Measurements from ENCODE around the gene KDM5B. TPM values are rescaled to one million over a fixed set of nuclear protein-coding genes. Genes with fewer than 3 reads are reported as not detected.

The KDM5B gene
- total RNA-seq, 1 experiment from 2014 or later = 44.4 TPM

- no peak for DNase-seq (ENCODE audit: low read depth)
These were observed 122.6 kb downstream of the KDM5B start for GRCh38 chr1:202685641-202686040.

- peak; percentile 44 for DNase-seq (ENCODE audit: low read depth)
These were observed 123.5 kb downstream of the KDM5B start for GRCh38 chr1:202684716-202685115.

- no peak for DNase-seq (ENCODE audit: low read depth)
These were observed 125.2 kb downstream of the KDM5B start for GRCh38 chr1:202683029-202683428.

GRCh38 chr1:202682477-202682876 lies 125.7 kb downstream of the KDM5B start:
- no peak for DNase-seq (ENCODE audit: low read depth)

GRCh38 chr1:202681736-202682420 lies 126.3 kb downstream of the KDM5B start:
- no peak for DNase-seq (ENCODE audit: low read depth)

- no peak for DNase-seq (ENCODE audit: low read depth)
These were observed 127.5 kb downstream of the KDM5B start for GRCh38 chr1:202680586-202681352.

- DNase-seq (ENCODE audit: low read depth) = no peak
These were observed 128.6 kb downstream of the KDM5B start for GRCh38 chr1:202679406-202680177.

GRCh38 chr1:202677433-202677832 lies 130.8 kb downstream of the KDM5B start:
- no peak for DNase-seq (ENCODE audit: low read depth)

Other genes with a start within 250 kb of the KDM5B start
- under 0.01 TPM in 1 of 2 replicates, not detected in the other for gene SYT2, start 98.0 kb downstream of the KDM5B start, total RNA-seq (2014; rRNA removed; shearing (Covaris generic))
- not detected in 2 replicates for gene PCAT6, start 2.5 kb upstream of the KDM5B start, total RNA-seq (2014; rRNA removed; shearing (Covaris generic))
- gene RABIF, start 80.7 kb upstream of the KDM5B start, total RNA-seq (2014; rRNA removed; shearing (Covaris generic)) = 5.8 and 5.9 TPM in 2 replicates
- gene KLHL12, start 118.8 kb upstream of the KDM5B start, total RNA-seq (2014; rRNA removed; shearing (Covaris generic)) = 22.4 and 34.8 TPM in 2 replicates
- gene ADIPOR1, start 149.9 kb upstream of the KDM5B start, total RNA-seq (2014; rRNA removed; shearing (Covaris generic)) = 86.9 and 114 TPM in 2 replicates
- gene CYB5R1, start 158.8 kb upstream of the KDM5B start, total RNA-seq (2014; rRNA removed; shearing (Covaris generic)) = 21.6 and 30.0 TPM in 2 replicates
- 94.8 and 121 TPM in 2 replicates for gene TMEM183A, start 199.0 kb upstream of the KDM5B start, total RNA-seq (2014; rRNA removed; shearing (Covaris generic))
- gene PPFIA4, start 218.1 kb upstream of the KDM5B start, total RNA-seq (2014; rRNA removed; shearing (Covaris generic)) = 0.11 TPM in 1 of 2 replicates, not detected in the other